GM21526 (cell line): ENCODE results near the gene TRAK1.
"Not testable (repeated sequence)": the region's sequence is repeated elsewhere in the genome, so short reads cannot be mapped to it uniquely, and the experiment has no call there.

Experiments used
- ATAC-seq: cut with Tn5 transposase; IDR thresholded peaks from one replicate; pipeline ENCODE4 v1.9.1; 2021; ENCODE audit warnings: moderate library complexity; ENCODE audit not compliant: unreplicated experiment, low FRiP score

The TRAK1 gene

DNA sequence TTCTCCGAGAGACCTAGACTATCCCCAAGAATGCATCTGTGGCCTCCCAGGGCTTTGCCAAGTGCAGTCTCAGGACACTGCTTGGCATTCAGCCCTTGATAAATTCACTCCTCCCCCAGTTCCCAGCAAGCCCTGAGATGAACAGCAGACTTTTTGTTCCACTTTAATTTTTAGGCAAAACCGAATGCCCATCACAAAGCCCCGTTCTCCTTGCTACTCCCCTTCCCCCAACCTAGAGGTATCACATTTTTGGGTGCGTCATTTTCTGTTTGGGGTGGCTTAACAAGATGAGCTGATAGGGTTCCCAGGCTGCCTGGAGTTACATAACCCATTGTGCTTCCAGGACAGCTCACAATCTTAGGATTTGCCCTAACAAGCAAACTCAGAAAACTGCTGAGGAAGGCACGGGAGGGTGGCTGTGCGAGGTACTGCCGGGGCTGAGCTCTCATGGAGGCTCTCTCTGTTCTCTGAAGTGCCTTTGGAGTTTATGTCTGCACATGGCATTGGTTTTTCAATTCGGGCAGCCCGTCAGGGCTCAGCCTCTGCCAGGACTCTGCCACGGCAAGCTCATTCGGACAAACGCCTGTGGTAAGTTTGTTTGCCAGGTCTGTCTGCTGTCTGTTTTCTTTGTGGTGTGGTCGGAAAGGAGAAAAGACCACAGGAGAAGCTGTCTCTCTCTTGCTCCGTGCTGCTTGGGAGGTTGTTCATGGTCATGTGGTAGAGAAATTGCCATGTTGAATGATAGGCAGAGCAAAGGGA, at the start of gene TRAK1:
Gene TRAK1, plus strand, starts transcription at position 385 of the 759 bp plus-strand sequence. Its CDS starts 113 bp downstream, at position 498.
- no peak for ATAC-seq

- no peak for ATAC-seq
These were observed 48.4 kb upstream of the TRAK1 start for GRCh38 chr3:42042747-42043098.

- no peak for ATAC-seq
These were observed 47.9 kb upstream of the TRAK1 start for GRCh38 chr3:42043099-42043813.

GRCh38 chr3:42045708-42046243, 45.4 kb upstream of the TRAK1 start:
- ATAC-seq, result no peak

GRCh38 chr3:42048526-42048925, 42.6 kb upstream of the TRAK1 start:
- ATAC-seq, result not testable (repeated sequence)

DNA sequence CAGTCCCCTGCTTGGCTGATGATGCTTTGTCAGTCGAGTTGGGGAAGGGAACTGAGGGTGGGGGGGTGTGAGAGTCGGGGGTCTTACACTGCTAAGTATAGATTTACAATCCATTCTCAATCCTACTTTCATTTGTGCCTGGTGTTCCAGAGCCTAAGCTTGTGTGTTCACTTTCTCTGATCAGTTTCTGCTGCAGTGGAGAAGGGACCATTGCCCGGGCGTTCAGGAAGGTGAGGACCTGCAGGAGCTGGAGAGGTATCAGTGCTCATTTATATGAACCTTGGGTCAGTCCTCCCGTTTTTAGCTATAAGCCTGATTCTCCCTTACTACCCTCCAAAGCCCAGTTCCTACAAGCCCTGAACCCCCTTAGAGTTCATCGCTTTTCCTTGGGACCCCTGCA, 41.0 kb upstream of the TRAK1 start:
- ATAC-seq, result no peak

DNA sequence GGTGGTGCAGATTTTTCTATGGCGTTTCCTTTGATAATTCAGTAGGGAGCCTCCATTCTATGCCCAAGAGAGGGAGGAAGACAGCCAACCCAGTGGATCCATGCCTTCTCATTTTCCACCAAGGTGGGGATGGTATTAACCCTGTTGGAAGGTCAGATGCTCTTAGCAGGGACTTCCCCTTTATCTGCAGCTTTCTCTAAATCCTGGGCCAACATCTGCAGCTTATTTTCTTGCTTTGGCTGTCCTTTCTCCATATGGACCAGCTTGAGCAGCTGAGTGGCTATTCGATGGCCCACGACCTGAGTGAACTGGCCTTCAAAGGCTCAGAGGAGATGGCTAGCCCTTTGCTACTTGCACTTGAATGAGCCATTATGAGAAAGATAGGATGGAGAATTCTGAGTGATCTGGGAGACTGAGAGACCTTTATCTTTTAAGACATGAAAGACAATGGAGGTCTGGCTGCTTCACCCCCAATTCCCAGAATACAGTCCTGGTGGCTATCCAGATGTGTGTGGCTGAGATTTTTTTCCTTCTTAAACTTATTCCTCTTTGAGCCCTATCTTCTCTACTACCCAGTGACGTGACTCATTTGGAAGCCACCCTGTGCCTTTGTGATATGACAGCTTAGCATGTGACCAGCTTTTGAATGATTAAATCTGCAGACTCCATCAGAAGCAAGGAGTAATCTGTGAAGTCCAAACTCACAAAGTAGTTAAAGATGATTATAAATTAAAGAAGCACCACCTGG, 39.6 kb upstream of the TRAK1 start:
- peak; percentile 15 for ATAC-seq

DNA sequence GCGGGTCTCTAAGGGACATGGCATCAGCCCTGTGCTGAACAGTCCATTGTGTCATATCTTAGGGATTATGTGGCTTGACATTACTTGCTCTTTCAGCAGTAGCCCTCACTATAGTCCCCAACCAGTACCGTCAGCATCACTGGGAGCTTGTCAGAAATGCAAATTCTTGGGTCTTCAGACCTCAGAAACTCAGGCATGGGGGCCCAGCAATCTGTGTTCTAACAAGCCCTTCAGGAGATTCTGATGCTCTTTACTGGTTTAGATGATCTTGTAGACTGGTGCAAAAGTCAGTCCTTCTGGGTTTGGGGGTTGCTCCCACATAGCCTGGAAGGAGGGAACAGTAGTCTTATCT, 39.0 kb upstream of the TRAK1 start:
- peak; percentile 62 for ATAC-seq

DNA sequence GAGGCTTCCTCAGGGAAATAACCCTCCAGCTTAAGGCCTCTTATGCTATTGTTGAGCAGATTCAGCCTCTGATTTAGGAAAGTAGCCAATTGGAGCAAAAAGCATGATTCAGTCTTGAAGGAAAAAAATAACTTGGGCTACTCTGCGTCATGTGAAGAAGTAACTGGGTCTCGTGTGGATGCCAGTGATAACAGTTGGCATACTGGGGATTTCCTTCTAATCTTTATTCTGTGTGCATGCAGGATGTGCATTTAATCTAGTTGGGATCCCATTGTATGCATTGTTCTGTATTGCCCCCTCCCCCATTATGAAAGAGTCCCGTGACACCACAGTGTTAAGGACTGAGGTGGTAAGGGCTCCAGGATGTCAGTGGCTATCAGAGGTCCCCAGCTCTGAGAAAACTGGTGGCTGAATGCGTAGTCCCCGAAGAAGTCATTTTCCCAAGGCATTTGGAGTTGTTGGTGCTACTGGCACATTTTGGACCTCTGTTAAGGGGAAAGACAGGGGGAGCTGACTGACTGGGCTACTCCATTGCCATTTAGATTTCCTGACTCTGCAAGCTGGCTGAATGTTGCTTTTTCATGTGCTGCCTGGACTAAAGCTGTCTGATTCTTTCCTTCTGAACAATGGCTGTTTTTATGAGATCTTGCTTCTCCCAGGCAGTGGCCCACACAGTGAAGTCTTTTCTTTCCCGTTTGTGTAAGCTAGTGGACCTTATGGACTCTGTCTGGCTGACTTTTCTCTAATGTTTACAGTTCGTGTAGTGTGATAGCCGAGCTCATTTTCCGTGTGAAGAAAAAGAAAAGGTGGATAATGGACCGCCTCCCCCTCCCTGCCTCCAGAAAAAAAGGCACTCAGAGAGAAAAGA, 38.4 kb upstream of the TRAK1 start:
- ATAC-seq, result no peak

DNA sequence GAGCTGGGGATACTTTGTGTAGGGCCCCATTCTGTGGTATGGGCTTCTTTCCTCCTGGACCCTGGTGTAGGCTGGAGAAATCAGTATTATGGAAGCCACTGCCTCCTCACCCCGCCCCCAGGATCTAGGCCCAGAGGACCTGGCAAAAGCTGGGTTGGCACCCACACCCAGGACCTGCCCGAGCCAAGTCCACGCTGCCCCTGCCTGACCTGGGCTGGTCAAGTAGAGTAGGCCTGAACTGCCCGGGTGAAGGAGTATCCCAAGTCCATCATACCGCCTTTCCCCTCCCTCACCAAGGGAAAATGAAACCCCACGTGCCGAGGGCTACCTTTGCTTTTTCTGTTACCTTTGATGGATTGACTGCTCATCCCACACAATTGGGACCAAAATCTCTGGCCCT, 37.7 kb upstream of the TRAK1 start:
- no peak for ATAC-seq

DNA sequence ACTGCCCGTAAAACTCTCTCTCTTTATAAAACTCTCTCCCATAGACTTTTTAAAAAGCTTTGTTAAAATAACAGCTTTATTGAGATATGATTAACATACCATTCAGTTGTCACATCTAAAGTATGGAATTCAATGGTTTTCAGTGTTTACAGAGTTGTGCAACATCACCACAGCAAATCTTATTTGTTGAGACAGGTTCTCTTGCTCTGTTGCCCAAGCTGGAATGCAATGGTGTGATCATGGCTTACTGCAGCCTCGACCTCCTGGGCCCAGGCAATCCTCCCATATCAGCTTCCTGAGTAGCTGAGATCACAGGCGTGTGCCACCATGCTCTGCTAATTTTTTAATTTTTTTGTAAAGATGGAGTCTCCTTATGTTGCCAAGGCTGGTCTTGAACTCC, 35.9 kb upstream of the TRAK1 start:
- no peak for ATAC-seq

DNA sequence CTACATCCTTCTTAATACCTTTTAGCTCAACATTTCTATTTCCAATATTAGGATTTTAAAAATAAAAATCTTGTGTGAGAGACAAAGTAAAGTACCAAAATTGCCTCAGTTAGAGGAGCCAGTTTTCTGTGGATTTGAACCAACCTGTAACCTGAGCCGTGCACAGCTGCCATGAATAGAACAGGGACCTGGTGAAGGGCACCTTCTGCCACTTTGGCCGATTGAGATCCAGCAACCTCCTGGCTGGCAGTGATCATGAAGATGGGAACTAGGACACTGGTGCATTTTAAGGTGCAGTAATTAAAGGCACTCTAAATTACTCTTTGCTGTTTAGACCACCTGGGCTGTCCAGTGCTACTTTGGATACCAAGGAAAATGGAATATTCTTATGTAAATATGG, 34.3 kb upstream of the TRAK1 start:
- ATAC-seq, result no peak

- ATAC-seq, result peak; percentile 68
These were observed 33.5 kb upstream of the TRAK1 start for GRCh38 chr3:42057561-42058211.

- ATAC-seq, result no peak
These were observed 30.0 kb upstream of the TRAK1 start for GRCh38 chr3:42061025-42061712.

GRCh38 chr3:42061713-42062380, 29.3 kb upstream of the TRAK1 start:
- ATAC-seq, result no peak

- ATAC-seq, result no peak
These were observed 28.7 kb upstream of the TRAK1 start for GRCh38 chr3:42062464-42062863.

GRCh38 chr3:42063888-42064287, 27.3 kb upstream of the TRAK1 start:
- ATAC-seq, result no peak

DNA sequence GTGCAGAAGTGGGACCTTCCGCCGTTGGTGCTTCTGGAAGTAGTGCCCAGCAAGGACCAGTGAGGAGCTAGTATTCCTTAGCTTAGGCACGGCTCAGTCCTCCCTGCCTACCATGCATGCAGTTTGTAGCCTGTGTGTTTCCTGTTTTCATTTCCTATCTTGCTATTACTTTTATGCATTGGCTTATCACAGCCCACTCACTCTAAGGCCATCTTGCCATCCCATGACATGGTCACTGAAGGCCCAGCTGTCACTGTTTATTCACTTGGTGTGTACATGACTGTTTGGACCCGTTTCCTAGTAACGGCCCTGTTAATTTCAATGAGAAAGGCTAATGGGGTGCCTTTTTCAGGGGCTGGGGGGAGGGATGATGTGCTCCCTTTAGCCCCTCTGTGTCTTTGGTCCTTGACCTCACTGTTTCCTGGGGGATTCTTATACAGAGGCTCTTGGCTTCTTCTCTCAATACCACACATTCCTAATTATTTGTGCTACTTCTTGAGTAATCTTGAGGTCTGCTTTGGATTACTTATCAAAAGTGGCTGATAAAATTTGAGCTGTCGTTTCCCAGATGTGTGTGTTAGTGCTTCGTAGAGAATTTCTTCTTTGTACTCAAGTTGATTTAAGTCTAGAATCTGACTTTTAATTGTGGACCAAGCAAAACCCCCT, 24.5 kb upstream of the TRAK1 start:
- no peak for ATAC-seq
